GM21825 (cell line): Measurements from ENCODE around the gene KITLG.
"Not testable (repeated sequence)": the region's sequence is repeated elsewhere in the genome, so short reads cannot be mapped to it uniquely, and the experiment has no call there.

ENCODE experiments used
- ATAC-seq: cut with Tn5 transposase; IDR thresholded peaks from one replicate; pipeline ENCODE4 v1.9.1; 2021; ENCODE audit warnings: mild to moderate bottlenecking, moderate library complexity; ENCODE audit not compliant: unreplicated experiment

Gene KITLG

DNA sequence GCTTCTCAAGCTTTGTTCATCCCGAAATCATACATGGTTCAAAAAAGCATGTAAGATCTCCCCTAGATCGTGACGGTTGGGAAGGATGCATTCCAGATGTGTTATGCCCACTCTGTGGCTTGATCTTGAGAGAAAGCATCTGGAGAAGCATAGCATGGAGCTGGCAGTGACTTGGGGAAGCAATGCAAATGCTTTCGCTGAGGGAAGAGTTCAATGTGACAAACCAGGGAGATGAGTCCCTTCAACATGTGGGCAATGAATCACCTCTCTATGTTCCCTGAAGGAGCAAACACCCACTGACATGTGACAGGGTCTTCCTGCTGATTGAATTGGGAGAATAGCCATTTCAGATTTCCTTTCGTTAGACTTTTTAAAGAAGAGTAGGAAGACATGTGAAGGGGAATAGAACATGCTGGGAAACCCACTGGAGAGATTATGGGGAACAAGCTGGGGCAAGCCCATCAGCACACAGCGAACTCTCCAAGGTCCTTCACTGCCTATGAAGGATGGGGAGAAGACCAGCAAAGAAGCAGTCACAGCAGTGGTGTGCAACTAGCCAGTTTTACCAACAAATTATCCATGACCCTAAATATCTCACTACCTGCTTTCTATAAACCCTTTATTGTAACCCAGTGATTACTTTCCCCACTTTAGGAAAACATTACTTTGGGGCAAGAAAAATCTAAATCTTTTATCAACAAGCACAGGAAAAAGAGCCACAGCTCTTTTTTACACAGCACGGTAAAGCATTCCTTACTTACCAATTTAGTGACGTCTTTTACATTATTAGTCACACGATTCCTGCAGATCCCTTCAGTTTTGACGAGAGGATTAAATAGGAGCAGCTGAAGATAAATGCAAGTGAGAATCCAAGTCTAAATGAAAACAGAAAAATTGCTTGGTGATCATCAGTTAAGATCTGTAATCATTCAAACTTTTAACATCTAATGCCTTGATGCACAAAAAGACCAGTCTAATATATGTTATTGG, 35.0 kb downstream of the KITLG start:
- no peak for ATAC-seq

DNA sequence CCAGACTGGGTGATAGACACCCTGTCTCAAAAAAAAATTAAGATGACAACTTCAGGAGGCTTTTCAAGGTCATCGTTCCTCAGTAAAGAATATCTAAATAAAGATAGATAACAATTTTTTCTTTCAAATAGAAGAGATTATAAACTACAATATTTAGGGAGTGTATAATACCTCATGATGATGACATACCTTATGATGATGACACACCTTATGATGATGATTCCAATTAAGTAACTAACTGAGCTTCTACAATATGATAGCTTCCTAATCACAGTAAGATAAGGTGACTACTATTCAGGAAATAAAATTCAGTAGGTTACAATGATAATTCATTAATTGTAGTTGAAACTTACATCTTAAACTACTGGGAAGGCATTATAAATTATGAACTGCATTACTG, 40.4 kb downstream of the KITLG start:
- ATAC-seq, result no peak

- ATAC-seq, result no peak
Measured at GRCh38 chr12:88538697-88539096, 41.6 kb downstream of the KITLG start.

DNA sequence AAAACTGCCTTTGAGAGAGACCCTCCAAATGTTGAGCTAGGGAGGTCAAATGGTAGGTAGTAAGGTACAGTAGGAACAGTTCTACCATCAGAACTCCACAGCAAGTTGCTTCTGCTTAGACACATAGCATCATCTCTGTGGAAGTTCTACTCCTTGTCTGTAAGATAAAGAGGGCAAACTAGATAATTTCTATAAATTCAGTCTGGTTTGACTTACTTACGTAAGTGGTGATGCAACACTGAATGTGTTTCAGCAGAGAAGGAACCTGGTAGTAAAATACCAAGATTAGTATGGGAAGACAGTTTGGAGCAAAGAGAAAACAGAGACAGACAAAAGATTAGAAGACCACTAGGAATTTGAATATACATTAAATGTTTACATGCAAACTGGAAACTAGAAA, 42.0 kb downstream of the KITLG start:
- no peak for ATAC-seq

DNA sequence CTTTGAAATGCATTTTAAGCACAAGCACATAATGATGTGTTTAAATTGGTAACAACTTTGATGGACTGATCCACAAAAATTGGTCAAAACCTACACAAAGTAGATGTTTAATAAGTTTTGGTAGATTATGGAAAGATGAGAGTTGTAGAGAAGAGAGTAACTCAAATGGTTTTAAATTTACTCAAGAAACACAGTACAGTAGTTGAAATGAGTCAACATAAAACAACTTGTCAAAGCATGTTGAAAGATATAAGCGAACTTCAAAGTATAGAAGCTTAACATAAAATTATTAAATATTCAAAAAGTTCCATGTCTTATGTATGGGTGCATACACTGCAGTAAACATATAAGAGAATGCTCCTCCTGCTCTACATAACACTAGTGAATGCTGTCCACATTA, 49.4 kb downstream of the KITLG start:
- no peak for ATAC-seq

DNA sequence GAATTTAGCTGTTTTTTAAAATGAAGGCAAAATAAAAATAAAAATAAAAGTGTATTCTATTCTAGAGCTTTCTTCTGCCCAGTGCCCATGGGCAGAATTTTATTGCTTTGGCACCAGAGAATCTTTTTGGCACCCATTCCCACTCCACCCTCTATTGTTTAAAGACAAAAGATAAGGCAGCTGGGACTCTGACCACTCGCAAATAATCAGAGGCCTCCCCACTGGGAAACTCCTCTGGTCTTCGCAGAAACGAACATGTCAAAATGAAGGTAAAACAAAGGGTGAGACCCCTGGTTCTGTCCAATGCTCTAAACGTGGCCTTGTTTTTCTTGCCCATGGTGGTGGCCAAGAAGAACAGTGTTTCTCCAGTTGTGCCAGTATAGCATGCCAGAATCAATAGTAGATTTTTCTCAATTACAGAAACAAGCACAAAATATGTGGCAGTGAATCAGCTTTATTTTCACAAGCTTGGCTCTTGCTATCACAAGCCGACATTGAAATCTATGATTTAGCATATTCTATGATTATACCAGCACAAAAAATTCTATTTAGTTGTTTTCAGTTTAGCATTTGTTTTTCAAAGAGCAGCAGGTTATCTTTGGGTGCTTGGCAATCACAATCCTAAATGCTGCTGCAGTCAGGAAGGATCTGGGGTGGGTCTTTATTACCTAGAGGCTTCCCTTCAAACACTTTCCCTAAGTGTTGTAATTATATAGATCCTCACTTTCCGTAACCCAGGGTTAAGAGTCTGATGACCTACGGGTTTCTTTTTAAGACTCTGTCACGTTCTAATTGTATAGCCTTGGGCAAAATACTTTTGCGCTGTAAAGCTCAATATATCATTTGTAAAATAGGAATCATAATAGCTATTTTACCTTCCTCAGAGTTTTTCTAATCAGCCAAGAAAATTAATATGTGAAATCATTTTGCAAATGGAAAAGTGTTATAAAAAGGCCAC, 50.5 kb downstream of the KITLG start:
- no peak for ATAC-seq

DNA sequence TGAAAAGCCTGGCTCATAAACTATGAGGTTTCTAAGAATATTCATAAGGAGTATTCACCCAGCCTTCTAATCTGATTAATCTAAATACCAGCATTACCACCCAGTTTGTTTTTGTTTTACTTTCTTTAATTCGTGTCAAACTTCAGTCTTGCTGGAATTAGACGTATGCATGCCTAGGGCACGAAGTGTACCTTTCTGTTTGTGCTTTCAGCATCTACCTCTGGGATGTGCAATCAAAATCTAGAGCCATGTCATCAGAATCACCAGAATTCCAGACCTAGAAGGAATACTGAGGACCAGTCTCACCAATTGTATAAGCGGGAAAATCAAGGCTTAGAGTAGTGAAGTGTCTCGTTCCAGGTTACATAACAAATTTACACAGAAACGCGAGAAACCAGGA, 57.3 kb downstream of the KITLG start:
- no peak for ATAC-seq

DNA sequence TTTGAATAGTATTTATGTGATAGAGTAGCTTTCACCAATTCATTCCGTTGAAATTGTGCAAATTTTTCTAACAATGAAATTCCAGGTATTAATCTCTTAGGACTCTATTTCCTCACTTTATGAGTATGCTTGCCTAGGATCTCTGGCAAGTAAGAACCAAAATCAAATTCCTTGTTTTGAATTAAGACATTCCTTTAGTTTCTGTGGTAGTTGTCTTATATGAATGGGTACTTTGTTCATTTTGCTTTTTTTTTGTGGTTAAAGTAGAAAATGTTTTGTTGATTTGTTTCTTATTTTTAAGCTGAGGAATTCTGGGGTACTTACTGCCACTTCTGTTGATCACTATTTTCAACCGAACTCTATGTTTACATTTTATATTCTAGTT, 59.8 kb downstream of the KITLG start:
- no peak for ATAC-seq

DNA sequence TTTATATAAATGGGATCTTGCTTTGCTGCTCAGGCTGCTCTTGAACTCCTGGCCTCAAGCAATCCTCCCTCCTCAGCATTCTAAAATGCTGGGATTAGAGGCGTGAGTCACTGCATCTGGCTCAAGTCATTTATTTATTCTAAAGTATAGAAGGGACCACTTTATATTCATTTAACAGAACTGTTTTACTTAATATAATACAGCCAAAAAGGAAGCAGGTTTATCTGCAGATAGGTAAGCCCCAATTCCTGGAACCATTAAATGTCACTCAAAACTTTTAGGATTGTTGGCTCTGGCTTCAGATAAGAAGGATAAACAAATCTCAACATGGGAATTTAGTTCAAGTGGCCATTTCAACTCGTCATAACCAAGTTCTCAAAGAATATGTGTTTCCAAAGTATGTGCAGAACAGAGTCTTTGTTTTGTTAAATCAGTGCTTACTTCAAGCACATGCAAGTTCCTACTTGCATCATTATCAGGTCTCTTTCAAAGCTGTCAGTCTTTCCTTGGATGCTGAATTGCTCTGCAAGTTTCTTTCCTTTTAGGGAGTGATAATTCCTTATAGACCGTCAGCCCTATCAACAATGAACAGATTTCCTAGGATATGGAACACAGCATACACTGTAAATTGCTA, 60.4 kb downstream of the KITLG start:
- no peak for ATAC-seq

- ATAC-seq, result no peak
Measured at GRCh38 chr12:88518863-88519403, 61.3 kb downstream of the KITLG start.

DNA sequence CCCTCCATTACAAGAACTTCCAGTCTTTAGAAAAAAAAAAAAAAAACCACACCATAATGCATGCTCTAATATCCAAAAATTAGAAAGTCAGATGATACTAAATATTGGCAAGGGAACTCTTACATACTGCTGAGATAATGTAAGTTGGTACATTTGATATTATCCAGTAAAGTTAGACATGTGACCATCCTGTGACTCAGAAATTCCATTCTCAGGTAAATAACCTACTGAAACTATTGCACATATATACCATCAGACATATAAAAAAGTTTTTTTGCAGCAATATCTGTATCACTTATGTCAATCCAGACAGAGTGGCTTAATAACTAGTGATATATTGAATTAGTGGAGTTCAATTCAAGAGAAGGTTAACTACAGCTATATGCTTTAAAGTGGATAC, 63.5 kb downstream of the KITLG start:
- no peak for ATAC-seq

DNA sequence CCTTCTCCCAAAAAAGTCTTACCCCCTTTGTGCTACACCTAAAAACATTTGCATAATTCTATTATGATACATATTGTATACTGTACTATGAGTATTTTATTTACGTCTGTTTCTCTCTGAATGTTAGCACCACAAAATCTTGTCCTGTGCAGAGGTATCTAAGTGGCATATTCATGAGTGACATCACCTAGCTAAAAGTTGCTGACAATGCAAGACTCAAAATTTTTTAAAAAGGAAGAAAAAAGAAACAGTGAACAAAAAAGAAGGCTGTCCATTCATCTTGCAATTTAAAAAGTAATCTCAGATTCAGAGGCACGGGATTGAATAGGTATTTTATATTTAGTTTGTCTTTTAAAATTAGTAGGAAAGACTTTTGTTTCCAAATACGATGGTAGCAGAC, 69.4 kb downstream of the KITLG start:
- no peak for ATAC-seq

- ATAC-seq, result no peak
Measured at GRCh38 chr12:88509851-88510250, 70.4 kb downstream of the KITLG start.

DNA sequence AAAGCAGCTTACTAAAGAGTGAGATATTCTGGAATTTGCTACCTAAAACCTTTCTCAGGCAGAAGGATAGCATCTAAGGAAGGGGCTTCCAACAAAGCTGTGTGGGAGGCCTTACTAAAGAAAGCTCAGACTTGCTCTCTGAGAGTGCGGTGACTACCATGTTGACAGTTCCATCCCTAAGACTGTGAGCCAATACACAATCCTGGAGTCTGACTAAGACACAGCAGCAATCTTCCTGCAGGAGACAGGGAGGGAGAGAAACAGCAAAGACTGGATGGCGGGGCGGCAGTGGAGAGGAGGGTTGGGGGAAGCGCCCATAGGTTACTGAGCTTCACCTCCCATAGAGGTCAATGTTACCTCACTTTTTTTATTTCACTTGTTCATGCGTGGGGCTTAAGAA, 70.9 kb downstream of the KITLG start:
- ATAC-seq, result no peak

DNA sequence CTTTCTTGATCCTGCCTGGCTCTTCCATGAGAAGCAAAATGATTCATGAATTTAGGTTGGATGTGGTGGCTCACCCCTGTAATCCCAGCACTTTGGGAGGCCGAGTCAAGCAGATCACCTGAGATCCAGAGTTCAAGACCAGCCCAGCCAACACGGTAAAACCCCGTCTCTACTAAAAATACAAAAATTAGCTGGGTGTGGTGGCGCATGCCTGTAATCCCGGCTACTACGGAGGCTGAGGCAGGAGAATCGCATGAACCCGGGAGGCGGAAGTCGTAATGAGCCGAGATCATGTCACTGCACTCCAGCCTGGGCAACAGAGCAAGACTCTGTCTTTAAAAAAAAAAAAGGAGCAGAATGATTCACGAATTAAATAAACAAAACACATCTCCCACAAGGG, 72.4 kb downstream of the KITLG start:
- not testable (repeated sequence) for ATAC-seq

DNA sequence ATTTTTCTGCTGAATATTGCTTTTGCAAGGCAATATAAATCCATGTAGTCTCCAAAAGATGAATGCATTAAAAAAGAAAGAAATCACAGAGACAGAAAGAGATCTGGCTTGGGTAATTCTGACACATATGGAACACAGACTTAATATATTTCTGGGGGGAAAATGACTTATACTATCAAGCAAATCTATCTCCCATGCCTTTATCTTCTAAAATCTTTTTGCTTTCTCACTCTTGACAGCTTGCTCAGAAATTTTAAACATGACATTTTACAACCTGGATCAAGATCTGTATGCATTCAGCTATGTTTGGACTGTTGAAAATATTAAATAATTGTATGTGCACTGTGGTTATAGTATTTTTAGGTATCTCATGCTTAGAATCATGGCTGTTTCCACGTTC, 73.0 kb downstream of the KITLG start:
- ATAC-seq, result no peak

GRCh38 chr12:88505696-88506095, 74.6 kb downstream of the KITLG start:
- no peak for ATAC-seq

DNA sequence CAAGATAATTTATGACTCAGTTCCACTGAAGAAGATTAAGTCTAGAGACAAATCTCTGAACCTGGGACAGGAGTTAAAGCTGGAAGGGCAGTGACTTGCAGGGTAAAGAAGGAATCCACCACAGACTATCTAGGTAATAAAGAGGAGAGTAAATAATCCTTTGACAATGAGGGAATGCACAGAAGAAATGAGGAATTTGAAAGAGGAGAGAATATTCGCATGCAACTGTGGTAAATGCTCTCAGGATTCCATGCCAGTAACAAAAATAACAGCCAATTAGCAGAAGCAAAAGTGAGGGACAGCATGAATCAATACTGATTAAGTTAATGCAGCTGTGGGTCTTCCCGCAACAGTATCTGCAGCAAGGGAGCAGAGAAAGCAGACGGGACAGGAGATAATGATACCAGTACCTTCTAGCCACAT, 77.0 kb downstream of the KITLG start:
- no peak for ATAC-seq

GRCh38 chr12:88501972-88502938, 78.0 kb downstream of the KITLG start:
- no peak for ATAC-seq

- ATAC-seq, result no peak
Measured at GRCh38 chr12:88496891-88497371, 83.3 kb downstream of the KITLG start.
